GM04504 (cell line): ENCODE measurements around the gene DPPA5.
"Not testable (repeated sequence)": the region's sequence is repeated elsewhere in the genome, so short reads cannot be mapped to it uniquely, and the experiment has no call there.

Experiments used
- DNase-seq: peaks from one replicate; pipeline ENCODE4 v3.0.0-alpha.2; 2012; ENCODE audit warnings: low read depth

The DPPA5 gene, protein sequence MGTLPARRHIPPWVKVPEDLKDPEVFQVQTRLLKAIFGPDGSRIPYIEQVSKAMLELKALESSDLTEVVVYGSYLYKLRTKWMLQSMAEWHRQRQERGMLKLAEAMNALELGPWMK

DNA sequence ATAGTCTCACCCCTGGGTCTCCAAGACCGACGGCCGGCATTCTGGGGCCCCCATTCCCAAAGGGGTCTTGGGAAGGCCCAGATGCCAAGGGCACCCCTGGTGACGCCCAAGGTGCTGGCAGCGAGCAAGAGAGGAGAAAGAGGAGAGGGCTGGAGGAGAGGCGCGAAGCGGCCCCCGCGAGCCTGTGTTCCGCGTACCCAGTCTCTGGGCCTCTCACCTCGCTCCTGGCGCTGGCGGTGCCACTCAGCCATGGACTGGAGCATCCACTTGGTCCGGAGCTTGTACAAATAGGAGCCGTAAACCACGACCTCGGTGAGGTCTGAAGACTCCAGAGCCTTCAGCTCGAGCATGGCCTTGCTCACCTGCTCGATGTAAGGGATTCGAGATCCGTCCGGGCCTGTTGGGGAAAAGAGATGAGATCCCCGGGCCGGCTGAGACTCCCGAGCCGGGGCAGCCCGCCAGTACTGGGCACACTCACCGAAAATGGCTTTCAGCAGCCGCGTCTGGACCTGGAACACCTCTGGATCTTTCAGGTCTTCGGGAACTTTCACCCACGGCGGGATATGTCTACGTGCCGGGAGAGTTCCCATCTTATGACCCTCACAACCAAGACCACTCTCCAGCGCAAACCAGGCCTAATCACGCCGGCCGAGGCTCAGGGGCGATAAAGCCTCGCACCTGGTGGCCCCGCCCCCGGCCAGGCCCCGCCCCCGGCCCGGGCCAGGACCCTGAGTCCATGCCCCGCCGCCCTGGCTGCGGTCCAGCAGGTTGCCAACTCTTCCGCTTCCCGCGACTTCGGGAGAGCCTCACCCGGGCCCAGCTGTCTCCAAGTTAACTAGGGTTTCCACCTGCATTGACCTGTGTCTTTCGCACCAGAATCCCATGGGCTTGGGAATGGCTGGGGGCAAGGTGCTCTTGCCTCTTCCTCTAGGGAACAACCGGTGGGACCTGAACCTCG lies at the start of gene DPPA5:
Gene DPPA5 (minus strand): TSS at position 641 of the 958 bp plus-strand sequence. CDS start 51 bp downstream, at position 590.
- no peak for DNase-seq

DNA sequence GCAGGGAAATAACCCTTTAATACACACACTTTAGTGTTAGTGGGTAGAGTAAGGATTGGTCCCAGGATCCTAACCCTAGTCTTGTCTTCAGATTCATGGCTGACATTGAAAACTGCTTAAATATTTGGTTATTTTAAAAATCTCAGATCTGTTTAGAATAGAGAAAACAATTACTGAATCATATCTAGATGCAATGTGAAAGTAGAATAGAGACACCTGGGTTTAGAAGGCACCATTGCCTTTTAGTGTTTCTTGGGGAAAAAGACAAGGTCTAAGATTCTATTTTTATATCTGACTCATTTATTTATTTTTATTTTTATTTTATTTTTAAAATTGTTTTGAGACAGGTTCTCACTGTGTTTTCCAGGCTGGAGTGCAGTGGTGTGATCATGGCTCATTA lies 46.6 kb upstream of the DPPA5 start:
- DNase-seq, result no peak

DNA sequence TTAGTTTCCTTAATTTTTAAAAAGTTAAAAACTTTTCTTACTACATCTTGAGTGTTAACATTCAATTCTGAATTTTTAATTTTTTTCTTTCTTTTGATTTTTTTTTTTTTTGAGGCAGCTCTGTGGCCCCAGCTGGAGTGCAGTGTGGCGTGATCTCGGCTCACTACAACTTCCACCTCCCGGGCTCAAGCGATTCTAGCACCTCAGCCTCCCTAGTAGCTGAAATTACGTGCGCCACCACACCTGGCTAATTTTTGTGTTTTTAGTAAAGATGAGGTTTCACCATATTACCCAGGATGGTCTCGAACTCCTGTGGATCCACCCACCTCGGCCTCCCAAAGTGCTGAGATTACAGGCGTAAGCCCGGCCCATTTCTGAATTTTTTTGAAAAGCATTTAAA lies 41.8 kb upstream of the DPPA5 start:
- DNase-seq, result no peak

DNA sequence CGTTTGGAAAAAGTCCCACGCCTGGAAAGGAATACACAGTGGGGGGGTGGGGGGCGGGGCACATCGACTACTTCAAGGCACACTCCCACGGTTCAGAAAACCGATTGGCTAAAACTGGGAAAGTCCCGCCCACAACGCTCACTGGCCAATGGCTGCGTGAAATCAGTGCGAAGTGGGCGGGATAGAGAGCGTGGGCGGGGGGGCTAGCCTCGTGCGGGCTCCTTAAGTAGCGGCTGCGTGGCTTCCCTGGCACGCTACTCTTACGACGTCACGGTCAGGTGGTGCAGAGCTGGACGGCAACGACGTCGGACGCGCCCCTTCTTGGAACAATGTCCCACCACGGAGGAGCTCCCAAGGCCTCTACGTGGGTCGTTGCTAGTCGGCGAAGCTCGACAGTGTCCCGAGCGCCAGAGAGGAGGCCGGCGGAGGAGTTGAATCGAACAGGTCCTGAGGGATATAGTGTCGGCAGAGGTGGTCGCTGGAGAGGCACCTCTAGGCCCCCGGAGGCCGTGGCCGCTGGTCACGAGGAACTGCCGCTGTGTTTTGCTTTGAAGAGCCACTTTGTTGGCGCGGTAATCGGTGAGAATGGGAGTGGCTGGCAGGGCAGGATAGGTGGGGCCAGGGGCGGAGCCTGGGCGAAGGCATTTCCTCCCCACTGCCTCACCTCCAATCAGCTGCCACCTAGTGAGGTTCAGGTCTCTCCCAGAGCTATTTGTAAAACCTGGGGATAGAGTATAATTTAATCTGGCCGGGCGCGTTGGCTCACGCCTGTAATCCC lies 40.7 kb upstream of the DPPA5 start, which contains the start of gene DDX43:
Gene DDX43 (plus strand): TSS at position 252 of the 778 bp plus-strand sequence. CDS start 78 bp downstream, at position 330.
- DNase-seq, result peak; percentile 14

DNA sequence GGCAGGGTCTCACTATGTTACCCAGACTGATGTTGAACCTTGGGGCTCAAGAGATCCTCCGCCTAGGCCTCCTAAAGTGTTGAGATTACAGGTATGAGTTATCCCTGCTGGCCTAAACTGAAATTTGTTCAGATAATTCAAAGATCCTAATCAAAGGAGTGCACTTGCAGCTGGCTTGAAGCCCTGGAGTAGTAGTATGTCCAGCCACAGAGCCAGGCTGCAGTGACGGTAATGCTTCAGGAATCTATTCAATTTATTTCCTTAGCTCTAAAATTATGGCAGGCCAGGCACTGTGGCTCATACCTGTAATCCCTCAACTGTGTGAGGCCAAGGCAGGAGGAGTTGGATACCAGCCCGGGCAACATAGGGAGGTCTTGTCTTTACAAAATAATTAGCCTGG lies 39.2 kb upstream of the DPPA5 start:
- no peak for DNase-seq

DNA sequence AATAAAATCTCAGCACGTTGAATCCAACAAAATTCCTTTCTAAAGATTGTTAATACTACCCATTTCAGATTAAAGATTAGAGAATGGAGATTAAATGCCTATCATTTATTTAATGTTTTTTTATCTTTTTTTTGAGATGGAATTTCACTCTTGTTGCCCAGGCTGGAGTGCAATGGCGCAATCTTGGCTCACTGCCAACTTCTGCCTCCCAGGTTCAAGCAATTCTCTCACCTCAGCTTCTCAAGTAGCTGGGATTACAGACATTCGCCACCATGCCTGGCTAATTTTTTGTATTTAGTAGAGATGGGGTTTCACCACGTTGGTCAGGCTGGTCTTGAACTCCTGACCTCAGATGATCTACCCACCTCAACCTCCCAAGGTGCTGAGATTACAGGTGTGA lies 38.1 kb upstream of the DPPA5 start:
- not testable (repeated sequence) for DNase-seq

DNA sequence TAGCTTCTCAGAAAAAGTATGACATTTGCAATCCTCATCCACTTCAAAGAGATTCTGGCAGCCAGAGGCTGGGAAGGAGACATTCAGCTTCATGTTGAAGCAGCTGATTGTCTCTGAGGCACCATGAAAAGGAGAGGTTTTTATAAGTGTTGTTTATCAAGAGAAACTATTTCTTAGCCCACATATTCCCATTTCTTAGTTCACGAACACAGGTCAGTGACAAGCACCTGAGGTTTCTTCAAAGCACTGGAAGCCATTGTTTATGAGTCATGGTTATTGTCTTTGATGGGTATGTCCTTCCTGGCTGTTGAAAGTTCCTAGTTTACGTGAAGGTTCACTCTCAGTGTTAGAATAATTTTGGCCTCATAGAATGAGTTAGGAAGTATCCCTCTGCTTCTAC lies 37.6 kb upstream of the DPPA5 start:
- DNase-seq, result no peak

DNA sequence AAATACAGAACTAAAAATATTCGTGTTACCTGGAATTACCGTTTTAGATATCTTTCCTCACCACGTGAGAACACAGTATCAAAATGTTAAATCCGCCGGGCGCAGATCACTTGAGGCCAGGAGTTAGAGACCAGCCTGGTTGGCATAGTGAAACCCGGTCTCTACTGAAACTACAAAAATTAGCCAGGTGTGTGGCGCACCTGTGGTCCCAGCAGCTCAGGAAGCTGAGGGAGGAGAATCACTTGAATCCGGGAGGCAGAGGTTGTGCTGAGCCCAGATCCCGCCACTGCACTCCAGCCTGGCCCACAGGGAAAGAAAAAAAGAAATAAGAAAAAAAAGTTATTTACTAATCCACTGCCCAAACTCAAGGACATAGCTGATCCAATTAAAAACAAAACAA lies 35.8 kb upstream of the DPPA5 start:
- no peak for DNase-seq

DNA sequence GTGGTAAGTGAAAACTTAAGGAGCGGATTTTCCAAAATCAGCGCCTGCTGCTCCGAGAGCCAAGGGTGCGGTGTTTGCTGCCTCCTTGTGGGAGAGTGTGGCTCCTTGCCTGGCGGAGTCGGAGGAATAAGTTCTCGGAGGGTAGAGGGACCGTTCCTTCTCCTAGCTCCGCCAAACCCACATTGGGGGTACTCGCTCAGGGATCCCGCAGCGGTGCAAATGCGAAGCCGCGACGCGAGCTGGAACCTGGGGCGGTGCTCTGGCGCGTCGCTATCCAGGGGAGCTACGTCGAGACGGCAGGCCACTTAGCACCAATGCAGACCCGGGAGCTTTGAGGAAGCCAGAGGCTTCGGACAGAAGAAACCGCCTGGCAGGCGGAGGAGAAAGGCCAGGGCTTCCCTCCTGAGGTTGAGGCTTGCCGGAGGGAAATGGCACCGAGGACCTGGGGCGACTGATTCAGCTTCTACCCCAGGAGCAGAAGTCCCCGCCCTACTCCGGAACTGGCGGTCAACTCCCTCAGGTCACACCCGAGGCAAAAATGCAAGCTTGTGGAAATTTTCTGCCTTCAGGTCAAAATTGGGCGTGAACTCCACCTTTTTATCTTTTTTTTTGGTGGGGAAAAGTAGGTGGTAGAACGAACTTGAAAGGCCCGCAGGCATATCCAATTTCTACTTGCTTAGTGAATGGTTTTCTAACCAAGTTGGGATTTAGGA lies 34.9 kb upstream of the DPPA5 start:
- DNase-seq, result peak; percentile 35

DNA sequence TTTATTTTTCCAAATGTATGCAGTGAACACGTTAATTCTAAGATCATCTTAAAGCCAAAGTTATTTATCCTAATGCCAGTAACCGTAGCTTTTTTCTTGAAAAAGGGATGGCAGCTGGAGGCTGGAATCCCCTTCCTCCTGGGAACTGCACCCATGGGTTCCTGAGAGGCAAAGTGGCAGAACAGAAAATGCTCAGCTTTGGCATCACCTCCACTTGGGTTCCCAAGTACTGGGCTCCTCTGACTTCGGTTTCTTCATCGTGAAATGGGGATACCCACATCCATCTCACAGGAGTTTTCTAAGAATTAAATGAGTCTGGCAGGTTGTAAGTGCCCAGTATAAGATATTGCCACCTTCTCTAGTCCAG lies 34.3 kb upstream of the DPPA5 start:
- DNase-seq, result no peak

DNA sequence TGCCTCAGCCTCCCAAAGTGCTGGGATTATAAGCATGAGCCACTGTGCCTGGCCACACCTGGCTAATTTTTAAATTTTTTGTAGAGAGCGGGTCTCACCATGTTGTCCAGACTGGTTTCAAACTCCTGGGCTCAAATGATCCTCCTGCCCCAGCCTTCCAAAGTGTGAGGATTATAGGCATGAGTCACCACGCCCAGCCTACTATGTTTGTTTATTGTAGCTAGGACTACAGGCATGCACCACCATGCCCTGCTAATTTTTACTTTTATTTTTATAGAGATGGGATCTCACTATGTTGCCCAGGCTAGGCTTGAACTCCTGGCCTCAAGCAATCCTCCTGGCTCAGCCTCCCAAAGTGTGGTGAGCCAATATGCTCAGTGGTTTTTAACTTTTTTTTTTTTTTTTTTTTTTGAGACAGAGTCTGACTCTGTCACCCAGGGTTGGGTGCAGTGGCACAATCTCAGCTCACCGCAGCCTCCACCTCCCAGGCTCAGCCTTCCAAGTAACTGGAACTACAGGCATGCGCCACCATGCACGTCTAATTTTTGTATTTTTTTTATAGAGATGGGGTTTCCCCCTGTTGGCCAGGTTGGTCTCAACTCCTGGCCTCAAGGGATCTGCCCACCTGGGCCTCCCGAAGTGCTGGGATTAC lies 28.5 kb upstream of the DPPA5 start:
- no peak for DNase-seq

DNA sequence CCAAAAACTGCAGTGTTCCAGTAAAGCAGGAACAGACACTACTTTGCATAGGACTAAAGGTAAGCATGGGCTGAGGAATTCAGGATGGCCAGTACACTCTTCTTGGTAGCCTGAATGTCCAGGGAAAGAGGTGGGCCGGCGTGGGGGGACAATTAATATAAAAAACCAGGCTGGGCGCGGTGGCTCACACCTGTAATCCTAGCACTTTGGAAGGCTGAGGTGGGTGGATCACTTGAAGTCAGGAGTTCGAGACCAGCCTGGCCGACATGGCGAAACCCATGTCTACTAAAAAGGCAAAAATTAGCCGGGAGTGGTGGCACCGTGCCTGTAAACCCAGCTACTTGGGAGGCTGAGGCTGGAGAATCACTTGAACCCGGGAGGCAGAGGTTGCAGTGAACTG lies 27.5 kb upstream of the DPPA5 start:
- DNase-seq, result not testable (repeated sequence)

DNA sequence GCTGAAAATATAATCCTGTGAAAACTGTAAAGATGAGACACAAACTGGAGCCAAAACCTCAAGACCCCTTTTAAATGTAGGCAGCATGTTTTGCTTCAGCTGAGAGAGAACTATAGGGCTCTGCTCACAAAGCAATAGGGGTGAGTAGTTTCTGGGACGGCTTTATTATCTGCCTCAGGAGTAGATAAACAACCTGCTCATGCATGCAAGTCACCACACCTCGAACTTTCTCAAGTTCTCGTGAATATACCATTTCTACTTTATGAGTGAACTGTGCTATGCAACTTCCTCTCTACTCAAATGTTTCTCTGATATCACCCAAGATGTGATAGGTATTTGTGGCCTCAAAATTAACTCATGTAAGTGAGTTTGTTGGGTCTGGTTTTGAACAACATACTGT lies 23.1 kb upstream of the DPPA5 start:
- no peak for DNase-seq

DNA sequence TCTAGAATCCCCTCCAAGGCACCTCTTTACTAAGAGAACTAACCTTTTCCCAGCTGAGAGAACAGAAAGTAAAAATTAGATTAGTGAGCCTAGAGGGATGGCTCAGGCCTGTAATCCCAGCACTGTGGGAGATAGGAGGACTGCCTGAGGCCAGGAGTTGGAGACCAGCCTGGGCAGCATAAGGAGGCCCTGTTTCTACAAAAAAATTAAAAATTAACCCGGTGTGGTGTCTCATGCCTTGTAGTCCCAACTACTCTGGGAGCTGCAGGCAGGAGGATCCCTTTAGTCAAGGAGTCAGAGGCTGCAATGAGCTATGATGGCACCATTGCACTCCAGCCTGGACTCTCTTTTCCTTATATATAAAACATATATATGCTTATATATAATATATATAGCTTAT lies 21.1 kb upstream of the DPPA5 start:
- no peak for DNase-seq

DNA sequence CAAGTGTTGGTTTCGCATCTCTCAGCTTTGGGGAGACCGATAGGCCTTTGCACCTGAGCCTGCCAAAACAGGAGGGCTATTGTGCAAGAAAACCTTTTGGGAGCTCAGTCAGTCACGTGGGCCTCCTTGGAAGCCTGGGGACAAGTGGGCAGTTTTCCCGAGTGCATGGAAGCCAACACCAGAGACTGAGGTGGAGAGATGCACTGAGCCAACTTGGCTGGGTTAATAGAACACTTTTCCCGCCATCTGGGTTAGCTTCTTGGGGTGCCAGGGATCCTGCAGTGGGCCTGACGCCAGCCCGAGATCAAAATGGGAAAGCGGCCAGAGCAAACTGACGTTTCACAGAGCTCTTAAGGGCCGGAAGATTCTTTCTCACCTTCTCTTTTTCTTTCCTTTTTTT lies 18.4 kb upstream of the DPPA5 start:
- no peak for DNase-seq

DNA sequence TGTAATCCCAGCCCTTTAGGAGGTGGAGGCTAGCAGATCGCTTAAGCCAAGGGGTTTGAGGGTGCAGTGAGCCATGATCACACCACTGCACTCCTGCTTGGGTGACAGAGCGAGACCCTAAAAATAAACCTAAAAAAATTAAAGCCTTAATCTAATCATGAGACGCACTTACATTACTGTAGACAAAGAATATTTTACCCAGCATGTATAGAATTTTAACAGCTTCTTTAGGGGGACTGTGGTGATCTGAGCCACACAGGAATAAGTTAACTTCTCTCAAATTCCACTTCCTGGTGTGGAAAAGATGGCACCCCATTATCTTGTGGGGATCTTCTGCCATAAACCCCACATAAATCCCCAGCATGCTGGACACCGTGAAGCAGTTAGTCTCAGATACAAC lies 17.9 kb upstream of the DPPA5 start:
- no peak for DNase-seq

DNA sequence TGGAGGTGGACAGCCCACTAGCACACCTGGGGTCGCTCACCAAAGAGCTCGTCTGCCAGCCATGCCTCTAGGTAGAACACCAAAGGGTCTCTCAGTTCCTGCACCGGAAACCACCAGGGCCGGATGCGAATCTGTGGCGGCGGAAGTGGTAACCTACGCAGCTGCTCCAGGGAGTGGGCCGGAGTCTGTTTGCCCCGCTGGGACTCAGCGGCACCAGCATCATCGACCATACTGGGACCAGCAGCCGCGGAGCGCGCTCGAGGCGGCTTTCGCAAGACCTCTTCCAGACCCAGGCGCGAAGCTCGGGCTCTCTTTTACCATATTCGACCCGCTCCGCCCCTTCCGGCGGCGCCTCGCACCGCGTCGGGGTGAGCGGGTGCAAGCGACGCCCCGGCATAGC lies 15.5 kb upstream of the DPPA5 start, which contains the start of gene OOEP:
Gene OOEP (minus strand): TSS at position 335 of the 400 bp plus-strand sequence. CDS start 105 bp downstream, at position 230.
- DNase-seq, result no peak

DNA sequence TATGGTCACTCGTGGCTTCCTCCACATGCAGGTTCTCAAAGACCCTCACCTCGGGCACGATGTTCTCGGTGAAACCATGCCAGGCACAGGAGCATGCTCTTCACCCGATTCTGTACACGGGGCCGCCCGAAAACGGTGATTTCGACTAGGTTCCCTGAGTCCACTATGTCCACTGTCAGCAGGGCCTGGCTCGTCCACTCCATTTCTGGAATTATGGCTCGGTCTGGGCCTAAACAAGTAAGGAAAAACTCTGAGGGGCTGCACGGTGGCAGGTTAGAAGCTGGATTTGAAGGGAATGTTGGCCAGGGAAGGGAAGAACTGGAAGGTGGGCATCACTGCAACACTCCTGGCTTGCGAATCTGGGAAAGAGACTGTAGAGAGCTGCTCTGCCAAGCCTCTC lies 15.1 kb upstream of the DPPA5 start:
- no peak for DNase-seq

DNA sequence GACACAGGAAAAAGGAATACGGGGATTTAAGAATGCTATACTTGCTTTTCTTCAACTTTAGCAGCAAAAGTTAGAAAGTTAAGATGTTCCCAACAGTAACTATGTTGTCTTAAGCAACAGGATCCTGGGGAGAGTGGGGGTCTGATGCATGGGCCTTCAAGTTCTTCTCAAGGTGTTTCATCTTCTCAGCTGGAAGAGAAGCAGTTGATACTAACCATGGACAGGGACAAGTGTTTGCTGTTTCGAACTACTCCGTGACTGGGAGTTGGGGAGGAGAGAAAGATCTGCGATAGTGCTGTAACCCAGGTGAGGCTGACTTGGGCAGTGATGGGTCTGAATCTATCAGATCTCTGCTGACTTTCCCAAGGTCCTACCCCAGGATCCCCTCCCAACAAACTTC lies 14.6 kb upstream of the DPPA5 start:
- DNase-seq, result no peak

DNA sequence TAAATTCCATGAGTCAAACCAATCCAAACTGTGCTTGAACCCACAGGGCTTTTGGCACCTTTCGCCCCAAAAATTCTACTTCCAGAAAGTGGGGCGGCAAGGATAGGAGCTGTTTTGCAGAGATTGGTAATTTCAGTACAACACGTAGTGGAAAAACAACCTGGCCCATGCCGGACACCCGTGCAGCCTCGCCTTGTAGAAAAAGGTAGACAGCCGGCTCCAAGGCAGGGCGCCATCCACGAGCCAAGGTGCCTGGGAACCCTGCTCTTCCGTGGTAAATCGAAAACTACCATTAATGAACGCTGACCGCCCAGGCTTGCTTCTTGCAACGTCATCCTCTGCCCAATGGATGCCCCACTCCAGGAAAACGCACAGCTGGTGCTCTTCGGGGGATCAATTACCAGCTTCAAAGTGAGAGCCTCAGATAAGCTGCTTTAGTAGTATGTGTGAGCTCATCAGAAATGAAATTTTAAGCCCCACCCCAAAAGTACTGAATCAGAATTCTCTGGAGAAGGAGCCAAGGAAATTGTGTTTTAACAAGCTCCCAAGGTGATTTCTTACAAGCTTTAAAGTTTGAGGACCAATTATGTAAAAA lies 13.8 kb upstream of the DPPA5 start:
- no peak for DNase-seq

DNA sequence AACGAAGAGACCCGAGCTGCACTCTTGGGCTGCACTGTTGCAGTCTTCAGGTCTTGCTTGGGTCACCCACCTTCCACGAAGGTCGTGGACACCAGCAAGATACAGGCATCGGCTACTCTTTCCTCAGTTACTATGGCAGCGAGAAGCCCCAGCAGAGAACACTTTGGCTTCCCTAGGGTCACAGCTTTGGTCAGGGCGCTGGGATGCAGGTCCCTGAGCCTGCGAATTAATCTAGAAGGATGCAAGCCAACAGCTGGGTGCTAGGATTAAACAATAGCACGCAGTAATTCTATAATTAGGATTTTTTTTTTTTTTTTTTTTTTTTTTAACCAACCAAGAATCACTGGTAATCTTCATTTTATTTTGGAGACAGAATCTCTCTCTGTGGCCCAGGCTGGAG lies 10.5 kb upstream of the DPPA5 start:
- DNase-seq, result no peak
